ENCODE results near the gene NKX6-2. TPM values are rescaled to one million over a fixed set of nuclear protein-coding genes. Genes with fewer than 3 reads are reported as not detected.
"Not testable (repeated sequence)": the region's sequence is repeated elsewhere in the genome, so short reads cannot be mapped to it uniquely, and the experiment has no call there.

Gene NKX6-2
- total RNA-seq, 1 donor from 2014 or later, result 2.6 TPM

GRCh38 chr10:132796846-132797245 is 10.9 kb upstream of the NKX6-2 start:
- no peak for TF ChIP-seq CTCF (IDR thresholded peaks at IDR 0.05; ENCODE audit: insufficient read depth, low read length, poor library complexity, severe bottlenecking)
- peaks cover 43% of the 10 kb centered on the region for H3K27me3 ChIP-seq (ENCODE audit: control insufficient read depth, insufficient read depth, low read length)
- no peak for DNase-seq (ENCODE audit: low read depth)
- no peak overlapping the region for H3K4me3 ChIP-seq (ENCODE audit: low read depth, low read length)
- no peaks in the 10 kb centered on the region for H3K36me3 ChIP-seq (ENCODE audit: control insufficient read depth, insufficient read depth, low read length)

- H3K36me3 ChIP-seq (ENCODE audit: control insufficient read depth, insufficient read depth, low read length), result no peaks in the 10 kb centered on the region
- no peak for TF ChIP-seq CTCF (IDR thresholded peaks at IDR 0.05; ENCODE audit: insufficient read depth, low read length, poor library complexity, severe bottlenecking)
- H3K27me3 ChIP-seq (ENCODE audit: control insufficient read depth, insufficient read depth, low read length), result peaks cover 66% of the 10 kb centered on the region
- no peak overlapping the region for H3K4me3 ChIP-seq (ENCODE audit: low read depth, low read length)
- no peak for DNase-seq (ENCODE audit: low read depth)
Measured at GRCh38 chr10:132793871-132794849, 8.2 kb upstream of the NKX6-2 start.

DNA sequence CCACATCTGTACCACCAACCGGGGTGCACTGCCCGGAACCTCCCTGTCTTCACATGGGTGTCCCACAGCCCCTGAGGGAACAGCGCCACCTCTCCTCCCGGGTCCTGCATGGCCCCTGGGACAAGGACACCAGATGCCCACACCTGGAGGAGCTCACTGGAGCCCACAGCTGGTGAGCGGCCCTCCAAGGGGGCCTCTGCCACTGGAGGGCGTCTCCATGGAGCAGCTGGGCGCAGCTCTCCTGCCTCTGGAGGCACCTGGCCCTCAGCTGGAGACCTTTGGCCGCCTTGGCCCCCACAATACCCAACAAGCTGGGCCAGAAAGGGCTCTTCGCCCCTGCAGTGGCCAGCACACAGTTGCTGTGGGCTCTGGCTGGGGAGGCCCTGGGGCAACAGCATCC is 7.3 kb upstream of the NKX6-2 start:
- H3K27me3 ChIP-seq (ENCODE audit: control insufficient read depth, insufficient read depth, low read length), result peaks cover 76% of the 10 kb centered on the region
- no peak for TF ChIP-seq CTCF (IDR thresholded peaks at IDR 0.05; ENCODE audit: insufficient read depth, low read length, poor library complexity, severe bottlenecking)
- H3K36me3 ChIP-seq (ENCODE audit: control insufficient read depth, insufficient read depth, low read length), result no peaks in the 10 kb centered on the region

GRCh38 chr10:132792796-132793195 is 6.8 kb upstream of the NKX6-2 start:
- no peak for DNase-seq (ENCODE audit: low read depth)
- H3K4me3 ChIP-seq (ENCODE audit: low read depth, low read length), result no peak overlapping the region
- H3K27me3 ChIP-seq (ENCODE audit: control insufficient read depth, insufficient read depth, low read length), result peaks cover 80% of the 10 kb centered on the region
- no peak for TF ChIP-seq CTCF (IDR thresholded peaks at IDR 0.05; ENCODE audit: insufficient read depth, low read length, poor library complexity, severe bottlenecking)
- no peaks in the 10 kb centered on the region for H3K36me3 ChIP-seq (ENCODE audit: control insufficient read depth, insufficient read depth, low read length)

More for the DNA sequence above, 7.3 kb upstream of the NKX6-2 start:
- H3K4me3 ChIP-seq (ENCODE audit: low read depth, low read length), result no peak overlapping the region
- DNase-seq (ENCODE audit: low read depth), result no peak

DNA sequence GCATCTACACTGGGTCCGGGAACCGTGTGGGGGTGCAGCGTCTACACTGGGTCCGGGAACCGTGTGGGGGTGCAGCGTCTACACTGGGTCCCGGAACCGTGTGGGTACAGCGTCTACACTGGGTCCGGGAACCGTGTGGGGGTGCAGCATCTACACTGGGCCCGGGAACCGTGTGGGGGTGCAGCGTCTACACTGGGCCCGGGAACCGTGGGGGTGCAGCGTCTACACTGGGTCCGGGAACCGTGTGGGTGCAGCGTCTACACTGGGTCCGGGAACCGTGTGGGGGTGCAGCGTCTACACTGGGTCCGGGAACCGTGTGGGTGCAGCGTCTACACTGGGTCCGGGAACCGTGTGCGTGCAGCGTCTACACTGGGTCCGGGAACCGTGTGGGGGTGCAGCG is 6.2 kb upstream of the NKX6-2 start:
- DNase-seq (ENCODE audit: low read depth), result not testable (repeated sequence)

GRCh38 chr10:132790934-132791829 is 5.2 kb upstream of the NKX6-2 start:
- H3K27me3 ChIP-seq (ENCODE audit: control insufficient read depth, insufficient read depth, low read length), result peaks cover 83% of the 10 kb centered on the region
- H3K4me3 ChIP-seq (ENCODE audit: low read depth, low read length), result no peak overlapping the region
- DNase-seq (ENCODE audit: low read depth), result no peak
- TF ChIP-seq CTCF (IDR thresholded peaks at IDR 0.05; ENCODE audit: insufficient read depth, low read length, poor library complexity, severe bottlenecking), result no peak
- H3K36me3 ChIP-seq (ENCODE audit: control insufficient read depth, insufficient read depth, low read length), result no peaks in the 10 kb centered on the region

More for the DNA sequence above, 6.2 kb upstream of the NKX6-2 start:
- H3K4me3 ChIP-seq (ENCODE audit: low read depth, low read length); H3K36me3 ChIP-seq (ENCODE audit: control insufficient read depth, insufficient read depth, low read length): not testable (repeated sequence)
- H3K27me3 ChIP-seq (ENCODE audit: control insufficient read depth, insufficient read depth, low read length), result peaks cover 83% of the 10 kb centered on the region

Measured in kidney epithelial cell (primary cell).